GM18907 (cell line): Measurements from ENCODE around the gene BFAR.
"Not testable (repeated sequence)": the region's sequence is repeated elsewhere in the genome, so short reads cannot be mapped to it uniquely, and the experiment has no call there.

Experiments
- ATAC-seq: cut with Tn5 transposase; IDR thresholded peaks from one replicate; pipeline ENCODE4 v1.9.1; 2021; ENCODE audit warnings: mild to moderate bottlenecking, moderate library complexity; ENCODE audit not compliant: unreplicated experiment

BFAR gene

DNA sequence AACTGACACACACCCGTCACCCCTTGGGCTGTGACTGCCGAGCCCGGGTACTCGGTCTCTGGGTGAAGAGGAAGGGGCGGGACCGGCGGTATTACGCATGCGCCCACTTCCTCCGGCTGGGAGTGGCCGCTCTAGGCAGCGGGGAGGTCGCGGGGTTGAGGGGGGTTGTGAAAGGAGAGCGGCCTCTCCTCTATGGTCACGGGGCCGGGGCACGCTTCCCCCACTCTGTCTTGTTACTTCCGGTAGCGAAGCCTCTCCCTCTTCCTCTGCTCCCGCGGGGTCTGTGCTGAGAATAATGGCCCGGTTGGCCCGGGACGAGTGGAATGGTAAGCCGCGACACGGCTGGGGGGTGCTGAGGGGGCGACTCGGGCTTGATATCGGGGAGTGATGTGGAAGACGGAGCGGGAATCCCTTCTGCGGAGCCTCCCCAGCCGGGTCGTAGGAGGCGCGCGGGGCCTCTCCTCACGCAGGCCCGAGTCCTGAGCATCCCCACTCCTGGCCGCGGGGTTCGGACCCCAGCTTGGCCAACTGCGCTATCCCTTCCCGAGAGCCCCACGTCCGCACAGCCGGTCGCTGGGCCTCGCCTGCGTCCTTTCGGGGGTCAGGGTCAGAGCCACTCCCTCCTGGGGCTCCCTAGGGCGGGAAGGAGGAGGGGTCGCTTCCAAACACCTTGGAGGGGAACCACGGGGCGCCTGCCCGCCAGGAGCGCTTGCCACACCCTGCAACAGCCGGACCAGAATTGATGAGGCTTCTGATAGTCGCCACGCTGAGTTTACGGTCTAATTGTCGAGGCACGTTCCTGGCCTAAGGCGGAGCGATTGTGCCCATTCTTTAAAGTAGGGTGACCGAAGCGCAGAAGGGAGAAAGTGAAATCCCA lies at the start of gene BFAR:
TSS of gene BFAR (plus strand) at position 259 of the 877 bp plus-strand sequence. CDS start 11,396 bp downstream, outside the sequence.
- peak; percentile 80 for ATAC-seq

DNA sequence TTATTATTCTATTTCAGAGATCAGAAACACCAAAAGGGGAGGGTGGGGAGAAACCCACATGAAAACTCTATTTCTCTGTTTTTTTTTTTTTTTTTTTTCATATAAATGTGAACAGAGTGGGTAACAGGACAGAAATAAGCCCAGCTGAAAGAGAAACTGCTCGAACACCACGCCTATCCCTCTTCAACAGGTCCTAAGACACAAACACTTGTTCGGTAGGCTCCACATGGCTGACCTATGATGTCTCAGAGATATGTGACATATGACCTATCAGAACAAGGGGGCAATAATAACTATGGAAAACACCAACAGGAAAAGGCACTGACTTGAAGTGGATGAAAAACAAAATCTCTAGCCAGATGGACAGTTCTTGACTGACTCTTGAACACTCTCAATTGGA lies 47.5 kb upstream of the BFAR start:
- no peak for ATAC-seq

GRCh38 chr16:14586637-14587305 lies 46.0 kb upstream of the BFAR start:
- no peak for ATAC-seq

GRCh38 chr16:14600164-14600563 lies 32.6 kb upstream of the BFAR start:
- ATAC-seq, result no peak

DNA sequence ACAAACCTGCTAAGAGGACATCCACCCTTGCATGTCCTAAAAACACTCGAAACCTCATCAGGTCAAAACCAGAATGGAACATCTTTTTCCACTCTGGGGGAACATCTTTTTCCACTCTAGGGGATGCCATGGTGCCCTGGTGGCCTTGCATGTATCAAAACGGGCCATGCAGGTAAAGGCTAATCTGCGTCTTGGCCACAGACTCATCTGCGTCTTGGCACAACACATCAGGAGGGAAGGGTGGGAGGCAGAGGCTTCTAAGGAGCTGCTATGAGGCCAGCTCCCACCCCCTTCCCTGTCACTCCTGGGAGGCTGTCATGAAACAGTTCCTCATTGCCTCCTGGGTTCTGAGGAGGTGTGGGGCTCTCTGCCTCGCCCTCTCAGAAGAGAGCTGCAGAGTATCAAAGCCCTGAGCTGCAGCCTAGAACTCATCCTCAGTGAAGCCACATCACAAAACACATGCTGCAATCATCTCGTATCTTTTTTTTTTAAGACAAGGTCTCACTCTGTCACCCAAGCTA lies 30.2 kb upstream of the BFAR start:
- ATAC-seq, result no peak

DNA sequence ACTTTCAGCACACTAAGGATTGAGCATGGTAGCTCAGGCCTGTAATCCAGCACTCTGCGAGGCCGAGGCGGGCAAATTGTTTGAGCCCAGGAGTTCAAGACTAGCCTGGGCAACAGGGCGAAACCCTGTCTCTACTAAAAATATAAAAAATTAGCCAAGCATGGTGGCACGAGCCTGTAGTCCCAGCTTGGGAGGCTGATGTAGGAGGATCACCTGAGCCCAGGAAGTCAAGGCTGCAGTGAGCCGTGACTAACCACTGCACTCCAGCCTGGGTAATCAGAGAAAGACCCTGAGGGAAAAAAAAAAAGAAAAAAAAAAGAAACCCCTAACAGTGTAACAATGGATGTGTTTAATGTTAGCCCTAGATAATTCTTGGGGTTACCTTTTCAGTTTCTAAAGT lies 26.6 kb upstream of the BFAR start:
- ATAC-seq, result peak; percentile 37

DNA sequence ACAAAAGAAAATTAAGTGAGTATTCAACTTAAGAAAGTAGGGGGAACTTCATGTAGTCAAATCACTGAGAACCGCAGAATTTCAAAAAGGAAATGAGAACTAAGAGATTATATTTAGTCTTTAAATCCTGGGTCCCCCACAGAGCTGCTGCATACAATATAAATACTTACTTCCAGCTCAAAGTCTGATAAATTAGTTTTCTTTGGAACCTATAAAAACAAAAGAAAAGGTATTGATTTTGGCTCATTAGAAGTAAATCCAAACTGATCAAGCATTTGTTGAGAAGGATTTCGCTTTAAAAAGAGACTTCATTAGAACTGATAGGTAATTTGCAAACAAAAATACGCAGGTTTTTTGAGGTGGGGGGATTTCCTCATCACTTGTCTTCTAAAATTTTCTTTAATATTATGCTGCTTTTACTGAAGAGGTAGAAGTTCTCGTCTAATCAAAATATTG lies 24.6 kb upstream of the BFAR start:
- peak; percentile 63 for ATAC-seq

- ATAC-seq, result peak; percentile 14
Measured at GRCh38 chr16:14608604-14609003, 24.1 kb upstream of the BFAR start.

DNA sequence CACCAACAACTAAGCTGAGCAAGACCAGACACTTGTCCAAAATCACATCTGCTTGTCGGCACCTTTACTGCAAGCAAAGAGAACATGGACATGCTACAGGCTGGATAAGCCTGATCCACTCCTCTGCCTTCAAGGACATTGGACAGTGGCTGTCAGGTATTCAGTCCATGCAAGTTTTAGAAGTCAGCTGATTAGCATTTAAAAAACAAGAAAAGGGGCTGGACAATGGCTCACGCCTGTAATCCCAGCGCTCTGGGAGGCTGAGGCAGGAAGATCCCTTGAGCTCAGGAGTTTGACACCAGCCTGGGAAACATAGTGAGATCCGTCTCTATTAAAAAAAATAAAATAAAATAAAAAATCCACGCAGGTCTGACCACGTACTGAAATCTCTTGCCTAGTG lies 23.0 kb upstream of the BFAR start:
- ATAC-seq, result no peak

DNA sequence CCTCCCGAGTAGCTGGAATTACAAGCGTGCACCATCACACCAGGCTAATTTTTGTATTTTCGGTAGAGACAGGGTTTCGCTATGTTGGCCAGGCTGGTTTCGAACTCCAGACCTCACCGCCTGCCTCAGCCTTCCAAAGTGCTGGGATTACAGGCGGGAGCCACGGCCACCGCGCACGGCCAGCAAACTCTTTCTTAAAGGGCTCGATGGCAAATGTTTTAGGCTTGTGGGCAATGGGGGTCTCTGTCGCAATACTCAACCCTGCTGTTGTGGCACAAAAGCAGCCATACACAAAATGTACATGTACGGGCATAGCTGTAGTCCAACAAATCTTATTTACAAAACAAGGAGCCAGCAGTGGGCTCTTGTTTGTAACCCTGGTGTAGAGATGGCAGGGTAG lies 21.1 kb upstream of the BFAR start:
- ATAC-seq, result no peak

GRCh38 chr16:14613991-14614390 lies 18.8 kb upstream of the BFAR start:
- no peak for ATAC-seq

DNA sequence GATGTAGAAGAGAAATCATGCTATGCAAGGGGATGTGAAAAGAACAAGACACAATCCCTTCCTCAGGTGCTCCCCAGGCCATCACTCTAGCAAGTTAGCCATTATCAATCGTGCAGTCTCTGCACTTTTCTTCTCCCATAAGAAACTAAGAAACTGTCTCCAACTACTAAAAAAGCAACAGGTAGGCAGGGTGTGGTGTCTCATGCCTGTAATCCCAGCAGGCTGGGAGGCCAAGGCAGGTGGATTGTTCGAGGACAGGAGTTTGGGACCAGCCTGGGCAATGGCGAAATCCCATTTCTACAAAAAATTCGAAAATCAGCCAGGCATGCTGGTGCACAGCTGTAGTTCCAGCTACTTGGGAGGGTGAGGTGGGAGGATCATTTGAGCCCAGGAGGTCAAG lies 16.5 kb upstream of the BFAR start:
- ATAC-seq, result no peak

DNA sequence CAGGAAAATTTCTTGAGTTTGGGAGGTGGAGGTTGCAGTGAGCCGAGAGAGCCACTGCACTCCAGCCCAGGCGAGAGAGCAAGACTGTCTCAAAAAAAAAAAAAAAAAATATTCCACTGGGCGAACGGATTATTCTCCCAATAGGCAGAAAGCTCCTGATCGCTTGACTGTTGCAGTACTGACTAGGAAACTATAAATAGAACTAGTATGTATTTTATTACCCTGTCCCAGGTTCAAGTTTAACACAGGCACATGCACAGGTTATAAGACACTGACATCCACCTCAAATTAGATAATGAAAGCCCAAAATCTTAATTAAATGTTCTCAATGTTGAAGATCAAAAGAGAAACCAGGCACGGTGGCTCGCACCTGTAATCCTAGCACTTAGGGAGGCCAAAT lies 14.2 kb upstream of the BFAR start:
- ATAC-seq, result no peak

DNA sequence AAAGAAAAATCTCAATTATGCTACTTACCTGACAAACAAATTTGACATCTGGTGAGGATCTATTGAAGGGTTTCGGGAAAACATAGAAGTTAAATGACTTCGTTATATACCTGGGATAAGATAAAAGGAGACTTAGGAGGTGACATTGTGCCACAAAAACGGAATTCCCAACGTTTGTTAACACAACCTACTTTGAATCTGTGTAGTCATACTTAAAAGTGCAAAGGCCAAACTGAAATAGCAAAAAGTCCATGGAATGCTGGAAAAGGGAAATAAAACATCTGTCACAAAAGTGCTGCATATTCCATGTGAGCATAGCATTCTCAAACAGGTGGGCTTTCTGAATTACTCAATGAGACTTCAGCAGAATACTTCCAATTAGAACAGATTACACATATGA lies 5.7 kb upstream of the BFAR start:
- no peak for ATAC-seq

DNA sequence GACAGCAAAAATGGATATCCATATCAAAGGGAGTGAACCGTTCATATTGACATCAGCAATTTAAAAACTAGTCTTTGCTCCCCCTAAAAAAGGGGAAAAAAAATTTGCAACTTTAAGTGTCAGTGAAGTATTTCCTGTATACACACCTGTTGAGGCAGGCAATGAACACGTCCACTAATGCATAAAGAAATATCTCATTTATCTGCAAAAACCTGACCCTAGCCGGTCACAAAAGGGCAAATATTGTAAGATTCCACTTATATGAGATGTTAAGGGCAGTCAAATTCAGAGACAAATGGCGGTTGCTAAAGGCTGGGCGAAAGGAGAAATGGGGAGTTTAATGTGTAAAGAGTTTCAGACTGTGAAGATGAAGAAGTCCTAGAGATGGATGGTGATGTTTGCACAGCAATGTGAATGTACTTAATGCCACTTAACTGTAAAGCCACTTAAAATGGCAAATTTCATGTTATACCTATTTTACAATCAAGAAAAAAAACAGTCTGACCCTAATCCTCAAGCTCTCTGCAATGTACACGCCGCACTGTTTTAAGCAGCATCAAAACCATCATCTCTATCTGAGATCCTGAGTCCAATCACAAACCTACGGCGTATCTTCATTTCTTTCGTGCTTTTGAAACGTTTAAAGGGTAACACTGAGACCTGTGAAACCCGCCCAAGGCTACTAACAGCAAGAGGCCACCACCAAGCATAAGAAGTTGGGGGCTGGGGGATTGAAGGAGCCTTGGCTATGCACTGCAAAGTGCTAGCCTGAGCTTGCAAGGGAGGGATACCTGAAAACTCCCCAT lies 3.7 kb upstream of the BFAR start:
- ATAC-seq, result no peak

DNA sequence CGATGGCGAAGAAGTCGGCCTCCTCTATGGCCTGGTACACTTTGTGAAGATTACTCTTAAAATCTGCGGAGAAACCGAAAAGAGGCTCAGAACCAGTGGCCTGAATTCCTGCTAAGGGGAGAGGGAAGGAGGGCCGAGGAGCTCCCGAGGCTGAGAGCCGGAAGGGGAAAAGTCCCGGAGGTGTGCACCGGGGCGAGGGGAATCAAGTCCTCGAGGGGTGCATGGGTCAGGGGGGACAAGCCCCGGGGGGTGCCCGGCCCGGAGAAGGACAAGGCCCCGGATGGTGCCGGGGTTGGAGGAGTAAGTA lies 3.2 kb upstream of the BFAR start:
- peak; percentile 16 for ATAC-seq

GRCh38 chr16:14629919-14630619 lies 2.7 kb upstream of the BFAR start, which contains the start of gene PARN:
TSS of gene PARN (minus strand) at chr16:14630260. CDS start at chr16:14630125, 135 bp downstream.
- peak; percentile 49 for ATAC-seq

DNA sequence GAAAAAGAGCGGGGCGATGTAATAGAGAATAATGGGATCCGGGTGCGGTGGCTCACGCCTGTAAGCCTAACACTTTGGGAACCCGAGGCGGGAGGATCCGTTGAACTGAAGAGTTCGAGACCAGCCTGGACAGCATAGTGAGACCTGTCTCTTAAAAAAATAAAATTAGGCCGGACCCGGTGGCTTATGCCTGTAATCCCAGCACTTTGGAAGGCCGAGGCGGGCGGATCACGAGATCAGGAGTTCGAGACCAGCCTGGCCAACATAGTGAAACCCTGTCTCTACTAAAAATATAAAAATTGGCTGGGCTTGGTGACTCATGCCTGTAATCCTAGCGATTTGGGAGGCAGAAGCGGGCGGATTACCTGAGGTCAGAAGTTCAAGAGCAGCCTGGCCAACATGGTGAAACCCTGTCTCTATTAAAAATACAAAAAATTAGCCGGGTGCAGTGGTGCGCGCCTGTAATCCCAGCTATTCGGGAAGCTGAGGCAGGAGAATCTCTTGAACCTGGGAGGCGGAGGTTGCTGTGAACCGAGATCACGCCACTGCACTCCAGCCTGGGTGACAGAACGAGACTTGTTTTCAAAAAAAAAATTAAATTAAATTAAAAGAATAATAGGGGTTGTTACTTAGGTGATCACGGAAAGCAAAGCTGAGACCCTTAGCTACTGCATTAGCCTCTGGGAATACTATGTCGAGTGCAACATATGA lies 2.0 kb upstream of the BFAR start:
- ATAC-seq, result not testable (repeated sequence)

DNA sequence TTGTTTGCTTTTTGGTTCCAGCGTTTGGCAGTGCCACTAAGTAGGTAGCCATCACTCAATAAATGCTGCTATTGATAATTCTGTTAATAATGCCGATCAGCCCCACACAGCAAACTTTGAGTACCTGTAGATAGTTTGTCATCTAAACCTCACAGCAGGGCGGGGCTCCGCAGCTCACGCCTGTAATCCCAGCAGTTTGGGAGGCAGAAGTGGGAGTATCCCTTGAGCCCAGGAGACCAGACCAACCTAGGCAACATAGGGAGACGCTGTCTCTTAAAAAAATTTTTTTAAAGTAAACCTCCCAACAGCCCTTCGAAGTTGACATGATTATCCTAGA lies 1.6 kb downstream of the BFAR start:
- ATAC-seq, result no peak
